Peyer's patch (tissue), 4 donors: Measurements from ENCODE around the gene IFT57. TPM values are rescaled to one million over a fixed set of nuclear protein-coding genes. Genes with fewer than 3 reads are reported as not detected.

Experiments used
- DNase-seq, 3 donors: peaks; one replicate each; pipeline ENCODE4 v3.0.0-alpha.2; 2017 to 2019
- H3K27ac ChIP-seq, 4 donors: fragments of 200-600 bp; sonication (generic); one replicate each; pipeline ENCODE4 v1.5.1; 2016 to 2019
- H3K27me3 ChIP-seq, 2 donors: fragments of 200-600 bp; sonication (generic); one replicate each; pipeline ENCODE4 v1.5.1; 2019
- H3K36me3 ChIP-seq, 3 donors: fragments of 200-600 bp; sonication (generic); one replicate each; pipeline ENCODE4 v1.5.1; 2016 to 2019
- H3K4me1 ChIP-seq, 4 donors: fragments of 200-600 bp; sonication (generic); one replicate each; pipeline ENCODE4 v1.5.1; 2016 to 2019
- H3K4me3 ChIP-seq, 4 donors: fragments of 200-600 bp; sonication (generic); 1 replicate in 3 of 4; 2 replicates in 1 of 4; pipeline ENCODE4 v1.5.1; 2016 to 2019; ENCODE audit warnings: mild to moderate bottlenecking in 1 of 4
- H3K9me3 ChIP-seq, 4 donors: fragments of 200-600 bp; sonication (generic); one replicate each; pipeline ENCODE4 v1.5.1; 2016 to 2019; ENCODE audit warnings: mild to moderate bottlenecking in 1 of 4
- CTCF ChIP-seq, 6 experiments: fragments of 450-650 bp in 4 of 6; fragments of 200-600 bp in 2 of 6; sonication (generic) in 1 of 6; IDR thresholded peaks; one replicate each; pipeline ENCODE4 v1.5.1; 2017 to 2019; ENCODE audit warnings: antibody characterized with exemption in 6 of 6, mild to moderate bottlenecking in 3 of 6, moderate library complexity in 1 of 6
- POLR2A ChIP-seq, 2 donors: fragments of 450-650 bp; IDR thresholded peaks; one replicate each; pipeline ENCODE4 v1.5.1; 2017; ENCODE audit warnings: antibody characterized with exemption in 2 of 2, mild to moderate bottlenecking in 2 of 2, moderate library complexity in 2 of 2
- total RNA-seq, 4 donors: library from RNA; depleted of rRNA; stranded (reverse); fragments of >200 nt; gene quantifications; one replicate each; pipeline ENCODE4 v1.1.0, GENCODE V29; 2016

IFT57 gene
- total RNA-seq, 4 donors from 2014 or later: 17.2 to 79.2 (median 38.4) TPM

DNA sequence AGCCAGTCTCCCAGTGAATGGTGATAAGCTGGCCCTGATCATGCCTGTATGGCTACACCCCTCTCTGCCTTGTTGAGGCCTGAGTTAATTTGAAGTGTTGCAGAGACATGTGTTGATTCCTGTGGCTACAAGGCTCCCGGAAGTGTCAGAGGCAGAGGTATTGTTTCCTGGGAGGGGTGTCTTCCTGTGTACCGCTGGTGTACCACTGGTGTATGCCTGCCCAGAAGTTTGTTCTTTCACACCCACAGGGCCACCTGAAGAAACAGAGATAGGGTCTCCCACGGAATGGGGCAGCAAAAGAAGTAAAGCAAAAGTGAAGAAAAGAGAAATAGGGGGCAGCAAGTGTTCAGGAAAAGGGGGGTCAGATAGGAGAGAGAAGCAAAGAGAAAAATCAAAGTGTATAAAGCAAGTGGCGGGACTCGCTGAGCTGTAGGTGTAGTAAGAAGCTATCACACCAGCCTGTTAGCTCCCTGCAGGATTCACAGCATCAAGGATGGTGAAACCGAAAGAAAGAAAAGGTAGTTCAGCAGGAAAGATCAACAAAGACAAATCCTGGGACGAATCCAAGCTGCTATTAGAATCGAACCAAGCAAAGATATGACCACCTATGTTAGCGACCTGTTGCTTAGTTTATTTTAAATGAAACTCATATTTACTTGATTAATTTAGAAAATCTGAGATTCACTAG lies 94.8 kb downstream of the IFT57 start:
- Histone ChIP-seq H3K9me3 (no peaks in the 10 kb centered on the region), H3K27ac (peak overlapping the region; percentile 23 to 83 (median 54)), H3K4me1 (peaks cover 0 to 5% (median under 1%) of the 10 kb centered on the region in 4 donors), H3K27me3 (no peaks in the 10 kb centered on the region), H3K4me3 (peak overlapping the region in 1 of 4 donors; percentile 19), H3K36me3 (no peaks in the 10 kb centered on the region)
- TF ChIP-seq POLR2A (IDR thresholded peaks at IDR 0.05) (no peak), CTCF (IDR thresholded peaks at IDR 0.05) (no peak)
- peak in 2 of 3 donors; percentile 75 to 84 for DNase-seq

GRCh38 chr3:108126348-108126747 lies 95.9 kb downstream of the IFT57 start:
- TF ChIP-seq POLR2A (IDR thresholded peaks at IDR 0.05) (no peak), CTCF (IDR thresholded peaks at IDR 0.05) (no peak)
- Histone ChIP-seq H3K27ac (peak overlapping the region in 2 of 4 donors; percentile 83), H3K36me3 (no peaks in the 10 kb centered on the region), H3K4me3 (no peak overlapping the region), H3K4me1 (no peaks in the 10 kb centered on the region), H3K9me3 (no peaks in the 10 kb centered on the region), H3K27me3 (no peaks in the 10 kb centered on the region)
- DNase-seq: no peak

- H3K36me3 ChIP-seq: no peaks in the 10 kb centered on the region
- H3K9me3 ChIP-seq: no peaks in the 10 kb centered on the region
- peak overlapping the region in 2 of 4 donors; percentile 11 to 32 for H3K4me3 ChIP-seq
- no peaks in the 10 kb centered on the region for H3K4me1 ChIP-seq
- peak overlapping the region; percentile 60 to 83 (median 78) for H3K27ac ChIP-seq
- H3K27me3 ChIP-seq: no peaks in the 10 kb centered on the region
- no peak for TF ChIP-seq CTCF (IDR thresholded peaks at IDR 0.05)
- no peak for TF ChIP-seq POLR2A (IDR thresholded peaks at IDR 0.05)
- DNase-seq: peak in 2 of 3 donors; percentile 88 to 90
Measured at GRCh38 chr3:108125550-108126071, 96.6 kb downstream of the IFT57 start.

GRCh38 chr3:108125153-108125543 lies 97.1 kb downstream of the IFT57 start:
- H3K27me3 ChIP-seq: no peaks in the 10 kb centered on the region
- no peaks in the 10 kb centered on the region for H3K9me3 ChIP-seq
- H3K27ac ChIP-seq: peak overlapping the region; percentile 60 to 83 (median 78)
- H3K36me3 ChIP-seq: no peaks in the 10 kb centered on the region
- TF ChIP-seq POLR2A (IDR thresholded peaks at IDR 0.05): no peak
- TF ChIP-seq CTCF (IDR thresholded peaks at IDR 0.05): no peak
- peak overlapping the region in 2 of 4 donors; percentile 11 to 32 for H3K4me3 ChIP-seq
- H3K4me1 ChIP-seq: no peaks in the 10 kb centered on the region
- no peak for DNase-seq

DNA sequence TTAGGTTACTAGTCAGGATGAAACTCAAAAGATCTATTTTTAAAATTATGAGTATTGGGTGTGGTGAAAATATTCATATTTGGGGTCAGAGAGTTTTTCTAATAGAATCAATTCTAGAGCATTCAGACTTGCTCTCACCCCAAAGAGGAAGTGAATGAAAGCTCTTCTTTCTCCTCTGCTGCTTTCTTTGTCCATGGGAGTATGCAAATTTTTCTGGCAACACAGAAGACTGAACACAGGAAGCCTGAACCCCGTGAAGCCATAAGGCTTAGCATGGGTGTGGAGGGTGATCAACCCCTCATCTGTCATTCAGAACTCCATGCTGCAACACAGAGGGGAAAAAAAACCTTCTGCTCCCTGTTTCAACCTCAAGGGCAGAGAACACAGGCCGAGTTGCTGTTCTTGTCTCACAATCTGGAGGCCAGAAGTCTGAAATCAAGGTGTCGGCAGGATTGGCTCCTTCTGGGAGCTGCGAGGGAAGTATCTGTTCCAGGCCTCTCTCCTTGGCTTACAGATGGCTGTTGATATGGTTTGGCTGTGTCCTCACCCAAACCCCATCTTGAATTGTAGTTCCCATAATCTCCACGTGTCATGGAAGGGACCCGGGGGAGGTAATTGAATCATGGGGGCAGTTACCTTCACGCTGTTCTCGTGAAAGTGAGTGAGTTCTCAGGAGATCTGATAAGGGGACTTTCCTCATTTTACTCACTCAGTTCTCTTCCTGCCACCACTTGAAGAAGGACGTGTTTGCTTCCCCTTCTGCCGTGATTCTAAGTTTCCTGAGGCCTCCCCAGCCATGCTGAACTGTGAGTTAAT lies 97.7 kb downstream of the IFT57 start:
- Histone ChIP-seq H3K27ac (peak overlapping the region; percentile 60 to 83 (median 78)), H3K27me3 (no peaks in the 10 kb centered on the region), H3K9me3 (no peaks in the 10 kb centered on the region), H3K36me3 (no peaks in the 10 kb centered on the region), H3K4me3 (peak overlapping the region in 2 of 4 donors; percentile 11 to 32), H3K4me1 (no peaks in the 10 kb centered on the region)
- TF ChIP-seq POLR2A (IDR thresholded peaks at IDR 0.05): no peak
- TF ChIP-seq CTCF (IDR thresholded peaks at IDR 0.05): no peak
- DNase-seq: peak in 2 of 3 donors; percentile 72 to 80
